GM04503 (cell line): ENCODE results near the gene NAGS.
"Not testable (repeated sequence)": the region's sequence is repeated elsewhere in the genome, so short reads cannot be mapped to it uniquely, and the experiment has no call there.

ENCODE experiments used
- DNase-seq: peaks from one replicate; pipeline ENCODE4 v3.0.0-alpha.2; 2012; ENCODE audit warnings: low read depth

The NAGS gene

DNA sequence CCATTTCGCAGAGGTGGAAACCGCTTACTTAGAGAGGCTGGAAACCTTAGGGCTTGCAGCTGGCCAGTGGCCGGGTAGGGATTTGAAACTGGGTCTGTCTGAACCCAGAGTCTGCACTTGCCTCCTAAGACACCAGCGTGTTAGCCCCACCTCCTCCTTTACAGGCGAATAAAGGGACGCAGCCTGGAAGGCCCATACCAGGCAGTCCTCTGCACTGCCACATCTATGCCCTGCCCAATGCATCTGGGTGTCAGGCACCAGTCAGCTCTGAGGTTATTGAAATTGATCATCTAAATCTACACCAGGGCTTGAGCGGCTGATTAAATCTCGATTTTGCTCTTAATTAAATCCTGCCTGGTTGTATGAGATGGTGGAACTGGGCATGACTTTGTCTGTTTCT, 19.9 kb upstream of the NAGS start:
- no peak for DNase-seq

DNA sequence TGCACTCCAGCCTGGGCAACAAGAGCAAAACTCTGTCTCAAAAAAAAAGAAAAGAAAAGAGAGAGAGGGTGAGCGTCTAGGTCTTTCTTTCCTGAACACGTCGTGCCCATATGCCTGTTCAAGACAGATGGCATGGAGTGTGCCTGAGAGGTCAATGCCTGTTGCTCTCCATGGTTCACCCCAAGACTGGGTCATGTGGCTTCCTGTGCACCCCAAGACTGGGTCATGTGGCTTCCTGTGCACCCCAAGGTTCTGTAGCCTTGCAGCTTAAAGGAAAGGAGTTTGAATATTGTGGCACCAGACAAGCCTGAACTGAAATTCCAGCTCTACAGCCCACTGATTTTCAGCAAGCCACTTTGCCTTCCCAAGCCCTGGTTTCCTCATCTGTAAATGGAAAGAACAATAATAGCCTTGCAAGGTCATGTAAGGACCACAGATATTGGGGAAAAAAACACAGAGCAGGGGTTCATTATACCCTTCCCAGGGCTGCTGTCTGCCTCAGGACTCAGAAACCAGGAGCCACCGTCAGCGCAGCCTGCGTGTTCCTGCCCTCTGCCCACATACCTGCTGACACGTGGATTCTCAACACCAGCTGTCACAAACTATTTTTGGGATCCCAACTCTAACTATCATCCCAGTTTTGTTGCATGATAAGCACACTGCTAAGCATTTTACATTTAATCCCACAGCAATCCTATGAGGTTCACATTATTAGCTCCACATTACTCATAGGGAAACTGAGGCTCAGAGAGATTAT, 18.0 kb upstream of the NAGS start:
- no peak for DNase-seq

DNA sequence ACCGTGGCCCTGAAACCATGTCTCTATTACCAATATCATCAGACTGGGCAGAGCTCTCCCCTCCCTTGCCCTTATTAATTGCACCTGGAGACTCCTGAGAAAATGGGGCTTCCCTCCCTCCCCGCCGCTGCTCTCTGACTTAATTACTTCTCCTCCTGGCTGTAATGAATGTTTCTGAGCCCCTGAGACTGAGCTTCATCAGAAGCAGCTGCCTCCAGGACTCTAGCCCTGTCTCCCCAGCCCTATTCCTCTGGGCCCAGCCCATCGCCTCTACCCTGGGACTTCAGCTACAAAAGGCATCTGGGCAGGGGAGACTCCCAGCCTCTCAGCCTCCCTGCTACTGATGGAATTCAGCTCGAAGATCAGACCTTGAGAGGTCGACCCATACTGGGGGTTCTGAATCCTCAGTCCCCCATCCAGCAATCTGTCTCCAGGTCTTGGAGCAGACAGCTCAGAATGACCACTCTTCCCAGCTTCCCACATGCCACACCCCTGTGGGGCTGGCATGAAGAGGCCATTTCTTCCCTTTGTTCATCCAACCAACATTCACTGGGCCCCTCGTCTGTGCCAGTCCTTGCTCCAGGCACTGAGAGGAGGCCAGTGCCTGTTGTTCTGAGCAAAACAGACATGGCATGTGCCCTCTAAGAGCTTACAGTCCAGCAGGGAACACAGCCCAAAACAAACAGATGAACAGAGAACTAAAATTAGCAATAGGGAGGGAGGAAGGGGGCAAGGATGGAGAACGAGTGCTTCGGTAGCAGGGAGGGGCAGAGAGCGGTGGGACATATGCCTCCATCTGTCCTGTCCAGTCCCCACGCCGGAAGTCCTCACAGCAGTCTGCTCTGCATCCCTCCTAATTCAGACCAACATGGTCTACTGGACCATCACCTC, 17.0 kb upstream of the NAGS start:
- DNase-seq = no peak

DNA sequence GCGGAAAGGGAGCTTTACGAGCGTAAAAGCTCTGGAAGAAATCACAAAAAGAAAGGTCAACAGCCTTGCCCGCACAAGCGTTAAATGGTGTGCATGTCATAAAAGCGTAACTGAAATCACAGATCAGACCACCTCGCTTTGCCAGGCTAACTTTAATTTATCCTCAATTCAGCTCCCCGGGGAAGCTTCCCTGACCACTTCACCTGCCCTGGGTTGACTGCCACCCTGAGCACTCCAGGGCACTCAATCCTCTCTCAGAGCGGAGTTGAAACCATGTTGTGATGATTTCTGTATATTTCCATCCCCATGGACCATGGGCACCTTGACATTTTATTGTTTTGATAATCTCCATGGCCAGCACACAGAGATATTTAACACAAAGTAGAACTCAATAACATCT, 16.1 kb upstream of the NAGS start:
- no peak for DNase-seq

DNA sequence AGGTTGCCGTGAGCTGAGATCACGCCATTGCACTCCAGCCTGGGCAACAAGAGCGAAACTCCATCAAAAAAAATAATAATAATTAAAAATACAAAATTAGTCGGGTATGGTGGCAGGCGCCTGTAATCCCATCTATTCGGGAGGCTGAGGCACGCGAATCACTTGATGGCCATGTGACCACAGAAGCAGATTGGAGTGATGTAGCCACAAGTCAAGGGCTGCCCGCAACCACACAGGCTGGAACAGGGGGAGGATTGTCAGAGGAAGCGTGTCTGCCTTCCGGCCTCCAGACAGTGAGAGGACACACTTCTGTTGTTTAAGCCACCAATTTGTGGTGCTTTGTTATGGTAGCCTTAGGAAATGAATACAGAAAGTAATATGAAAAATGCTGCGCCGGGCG, 11.8 kb upstream of the NAGS start:
- no peak for DNase-seq

DNA sequence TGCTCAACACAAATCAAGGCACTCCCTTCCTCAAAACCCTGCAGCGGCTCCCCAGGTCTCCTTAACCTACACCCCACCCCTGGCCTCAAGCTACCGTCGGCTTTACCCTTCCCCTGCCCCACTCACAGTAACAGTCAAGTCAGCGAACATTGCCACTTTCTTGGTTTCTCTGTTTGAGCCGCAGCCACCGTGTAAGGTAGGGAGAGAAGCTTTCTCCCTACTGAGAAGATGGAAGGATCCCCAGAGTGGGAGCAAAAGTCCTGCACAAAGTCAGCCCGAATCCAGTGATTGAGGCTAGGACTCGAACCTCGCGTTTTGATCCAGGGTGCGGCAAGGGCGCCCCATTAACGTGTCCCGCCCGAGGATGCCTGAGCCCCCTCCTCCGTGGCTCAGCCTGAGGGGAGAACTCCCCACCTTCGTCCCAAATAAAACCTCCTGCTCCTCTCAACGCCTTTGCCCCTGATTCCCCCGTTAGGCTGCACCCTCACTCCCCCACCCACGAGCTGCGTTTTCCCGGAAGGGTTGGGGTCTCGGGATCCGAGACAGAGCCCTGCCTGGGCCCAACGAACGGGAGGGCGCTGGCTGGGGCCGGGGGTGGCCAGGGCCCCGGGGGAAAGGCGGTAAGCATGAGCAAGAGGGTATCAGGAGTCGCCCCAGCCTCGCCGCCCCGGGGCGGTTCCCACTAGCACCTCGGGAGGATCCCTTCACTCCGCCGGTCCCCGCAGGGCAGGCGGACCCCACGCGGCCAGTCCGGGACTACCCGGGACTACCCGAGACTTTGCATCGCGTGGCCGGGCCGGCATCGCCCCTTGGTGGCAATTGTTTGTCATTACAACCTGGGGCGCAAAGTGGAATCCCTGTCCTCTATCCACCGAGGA, 9.9 kb upstream of the NAGS start:
- DNase-seq = no peak

DNA sequence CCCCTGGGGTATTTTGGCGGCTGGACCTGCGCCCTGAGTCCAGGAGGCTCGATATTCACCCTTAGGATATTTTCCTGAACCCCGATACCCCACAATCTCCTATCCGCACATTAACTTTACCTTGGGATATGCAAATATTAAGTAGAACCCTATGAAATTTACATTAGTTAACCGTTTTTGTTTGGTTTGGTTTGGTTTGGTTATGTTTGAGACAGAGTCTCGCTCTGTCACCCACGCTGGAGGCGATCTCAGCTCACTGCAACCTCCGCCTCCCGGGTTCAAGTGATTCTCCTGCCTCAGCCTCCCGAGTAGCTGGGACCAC, 9.3 kb upstream of the NAGS start:
- no peak for DNase-seq

DNA sequence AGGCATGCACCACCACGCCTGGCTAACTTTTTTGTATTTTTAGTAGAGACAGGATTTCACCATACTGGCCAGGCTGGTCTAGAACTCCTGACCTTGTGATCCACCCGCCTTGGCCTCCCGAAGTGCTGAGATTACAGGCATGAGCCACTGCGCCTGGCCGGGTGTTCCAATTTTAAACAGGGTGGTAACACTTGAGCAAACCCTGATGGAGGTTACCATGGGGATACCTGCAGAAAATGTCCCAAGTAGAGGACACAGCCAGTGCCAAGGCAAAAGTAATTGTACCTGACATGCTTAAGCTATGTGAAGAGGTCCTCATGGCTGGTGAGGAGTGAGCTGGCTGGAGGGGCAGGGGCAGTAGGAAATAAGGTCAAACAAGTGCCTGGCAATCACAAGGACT, 7.2 kb upstream of the NAGS start:
- not testable (repeated sequence) for DNase-seq

DNA sequence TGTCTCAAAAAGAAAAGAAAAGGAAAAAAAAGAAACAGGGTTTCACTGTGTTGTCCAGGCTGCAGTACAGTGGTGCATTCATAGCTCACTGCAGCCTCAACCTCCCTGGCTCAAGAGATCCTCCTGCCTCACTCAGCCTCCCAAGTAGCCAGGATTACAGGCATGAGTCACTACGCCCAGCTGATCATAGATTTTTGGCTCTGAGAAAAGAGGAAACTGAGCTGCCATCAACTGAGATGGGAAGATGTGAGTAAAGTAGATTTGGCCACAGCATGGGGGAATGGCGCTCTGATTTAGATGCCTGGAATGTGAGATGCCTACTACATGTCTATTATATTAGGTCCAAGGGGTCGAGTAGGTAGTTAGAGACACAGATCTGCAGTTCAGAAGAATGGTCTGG, 5.9 kb upstream of the NAGS start:
- DNase-seq = no peak

DNA sequence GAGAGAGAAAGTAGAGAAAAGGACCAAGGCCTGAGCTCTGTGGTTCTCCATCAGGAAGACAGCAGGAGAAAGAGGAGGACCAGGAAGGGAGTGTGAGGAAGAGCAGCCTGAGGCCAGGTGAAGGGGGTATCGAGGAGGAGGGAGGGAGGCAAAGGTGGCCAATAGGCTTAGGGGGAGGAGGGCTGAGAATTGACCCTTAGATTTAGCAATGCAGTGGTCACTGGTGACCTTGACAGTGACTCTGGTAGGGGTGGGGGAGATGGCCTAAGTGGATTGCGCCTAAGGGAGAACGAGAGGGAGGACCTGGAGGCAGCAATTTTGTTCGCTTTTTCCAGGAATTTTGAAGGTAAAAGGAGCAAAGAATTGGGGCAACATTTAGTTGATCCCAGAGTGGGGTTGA, 5.4 kb upstream of the NAGS start:
- DNase-seq = no peak

DNA sequence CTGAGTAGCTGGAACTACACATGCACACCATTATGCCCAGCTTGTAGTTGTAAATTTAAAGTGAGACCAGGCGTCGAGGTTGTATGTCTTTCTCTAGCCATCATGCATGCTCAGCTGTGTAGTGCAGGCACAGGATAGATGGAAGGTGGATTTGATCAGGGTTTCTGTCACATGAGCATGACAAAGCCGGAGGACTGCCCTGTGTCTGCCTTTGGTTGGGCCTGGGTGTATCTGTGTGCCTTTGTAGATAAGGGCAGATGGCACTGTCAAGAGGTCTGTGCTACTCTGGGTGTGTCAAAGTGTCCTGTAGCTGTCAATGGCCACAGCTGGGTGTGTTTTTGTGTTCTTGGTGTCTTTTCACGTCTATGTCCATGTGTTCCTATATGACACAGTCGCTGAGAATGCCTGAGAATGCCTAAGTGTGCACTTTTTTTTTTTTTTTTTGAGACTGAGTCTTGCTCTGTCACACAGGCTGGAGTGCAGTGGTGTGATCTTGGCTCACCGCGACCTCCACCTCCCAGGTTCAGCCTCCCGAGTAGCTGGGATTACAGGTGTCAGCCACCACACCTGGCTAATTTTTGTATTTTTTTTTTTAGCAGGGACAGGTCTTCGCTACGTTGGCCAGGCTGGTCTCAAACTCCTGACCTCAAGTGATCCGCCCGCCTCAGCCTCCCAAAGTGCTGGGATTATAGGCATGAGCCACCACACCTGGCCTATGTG, 4.1 kb upstream of the NAGS start:
- no peak for DNase-seq

DNA sequence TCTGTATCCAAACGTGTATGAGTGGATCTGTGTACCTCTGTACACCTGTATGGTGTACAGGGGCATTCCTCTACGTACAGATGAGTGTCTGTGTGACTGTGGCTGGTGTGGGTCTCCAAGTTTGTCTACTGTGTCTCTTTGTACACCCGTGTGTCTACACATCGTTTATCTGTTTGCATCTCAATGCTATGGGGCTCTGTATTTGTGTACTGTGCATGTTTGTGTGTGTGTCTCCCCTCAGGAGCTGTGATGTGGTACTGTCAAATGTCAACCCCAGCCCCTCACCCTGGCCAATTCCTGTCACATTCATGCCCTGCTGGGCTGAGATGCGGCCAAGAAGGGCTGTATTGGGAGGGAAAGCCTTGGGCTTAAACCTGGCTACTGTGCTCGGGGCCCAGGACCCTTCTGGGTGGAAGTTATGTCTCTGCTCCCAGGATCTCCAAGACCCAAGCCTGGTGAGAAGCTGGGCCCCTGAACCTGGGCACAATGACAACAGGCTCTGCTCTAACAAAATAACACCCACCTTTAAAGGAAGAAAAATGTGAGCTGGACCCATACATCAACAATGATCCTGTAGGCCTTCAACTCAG, 3.5 kb upstream of the NAGS start:
- no peak for DNase-seq

DNA sequence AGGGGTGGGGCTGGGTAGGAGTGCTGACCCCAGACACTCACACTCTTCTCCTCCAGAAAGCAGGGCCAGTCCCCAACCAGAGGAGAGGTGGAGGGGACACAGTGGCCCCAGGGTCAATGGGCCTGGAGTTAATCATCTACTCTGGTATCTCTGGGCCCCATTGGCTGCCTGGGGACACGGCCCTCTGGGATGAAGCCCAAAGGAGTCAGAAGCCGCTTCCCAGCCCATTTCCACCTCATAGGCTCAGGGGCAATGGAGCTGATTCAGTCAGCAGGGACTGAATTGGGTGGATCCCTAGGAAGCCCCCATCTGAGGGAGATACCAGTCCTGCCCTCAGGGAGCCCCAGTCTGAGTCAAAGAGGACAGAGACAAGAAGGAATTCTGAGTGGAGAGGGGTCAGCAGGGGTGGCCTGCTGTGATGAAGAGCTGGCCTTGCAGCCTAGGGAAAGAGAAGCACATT, 2.9 kb upstream of the NAGS start:
- no peak for DNase-seq

DNA sequence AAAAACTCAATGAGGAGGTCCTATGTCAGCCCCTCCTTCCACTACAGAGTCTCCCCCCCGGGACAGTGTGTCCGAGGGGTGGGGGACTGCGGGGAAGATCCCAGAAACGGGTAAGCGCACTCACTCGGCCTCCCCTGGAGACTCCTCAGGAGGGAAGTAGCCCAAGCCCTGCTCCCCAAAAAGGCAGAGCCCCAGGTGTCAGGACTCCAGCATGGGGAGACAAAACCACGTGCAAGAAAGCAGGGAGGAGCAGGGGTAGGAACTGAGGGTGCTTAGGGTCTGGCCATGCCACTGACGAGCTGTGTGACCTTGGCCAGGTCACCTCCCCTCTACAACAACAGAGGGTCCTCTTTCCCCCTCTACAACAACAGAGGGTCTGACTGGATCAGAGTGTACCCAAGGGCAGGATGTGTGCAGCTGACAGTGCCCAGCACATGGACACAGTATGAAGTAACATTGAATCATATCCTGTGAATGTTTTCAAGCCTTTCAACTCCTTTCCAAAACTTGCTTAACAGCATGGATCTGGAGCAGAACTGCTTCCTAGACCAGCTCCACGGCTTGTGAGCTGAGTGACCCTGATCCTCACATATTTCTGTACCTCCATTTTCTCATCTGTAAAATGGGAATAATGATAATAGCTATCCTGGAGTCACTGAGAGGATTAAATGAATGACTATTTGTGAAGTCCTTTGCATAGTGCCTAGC, 2.1 kb upstream of the NAGS start:
- peak; percentile 56 for DNase-seq

DNA sequence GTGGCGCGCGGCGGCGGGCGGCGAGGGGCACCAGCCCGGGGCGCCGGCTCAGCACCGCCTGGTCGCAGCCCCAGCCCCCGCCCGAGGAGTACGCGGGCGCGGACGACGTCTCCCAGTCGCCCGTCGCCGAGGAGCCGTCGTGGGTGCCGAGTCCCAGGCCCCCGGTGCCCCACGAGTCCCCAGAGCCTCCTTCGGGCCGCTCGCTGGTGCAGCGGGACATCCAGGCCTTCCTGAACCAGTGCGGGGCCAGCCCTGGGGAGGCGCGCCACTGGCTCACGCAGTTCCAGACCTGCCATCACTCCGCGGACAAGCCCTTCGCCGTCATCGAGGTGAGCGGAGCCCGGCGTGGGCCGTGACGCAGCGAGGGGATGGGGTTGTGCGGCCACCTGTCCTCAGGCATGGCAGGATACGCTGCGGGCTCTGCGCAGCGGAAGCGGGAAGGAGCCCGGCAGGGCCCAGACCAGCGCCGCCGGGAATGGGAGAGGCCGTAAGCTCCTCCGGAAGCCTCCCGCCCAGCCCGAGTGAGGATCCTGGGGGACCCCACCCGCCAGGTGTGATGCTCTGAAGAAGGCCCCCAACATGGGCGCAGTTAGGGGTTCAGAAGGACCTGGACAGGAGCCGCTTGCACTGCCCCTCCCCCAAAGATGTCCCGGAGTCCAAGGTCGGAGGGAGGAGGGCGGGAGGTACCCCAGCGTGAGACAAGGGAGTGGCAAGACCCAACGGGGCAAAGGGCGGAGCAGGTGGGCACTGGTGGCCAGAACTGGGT, 522 bp downstream of the NAGS start:
- no peak for DNase-seq

DNA sequence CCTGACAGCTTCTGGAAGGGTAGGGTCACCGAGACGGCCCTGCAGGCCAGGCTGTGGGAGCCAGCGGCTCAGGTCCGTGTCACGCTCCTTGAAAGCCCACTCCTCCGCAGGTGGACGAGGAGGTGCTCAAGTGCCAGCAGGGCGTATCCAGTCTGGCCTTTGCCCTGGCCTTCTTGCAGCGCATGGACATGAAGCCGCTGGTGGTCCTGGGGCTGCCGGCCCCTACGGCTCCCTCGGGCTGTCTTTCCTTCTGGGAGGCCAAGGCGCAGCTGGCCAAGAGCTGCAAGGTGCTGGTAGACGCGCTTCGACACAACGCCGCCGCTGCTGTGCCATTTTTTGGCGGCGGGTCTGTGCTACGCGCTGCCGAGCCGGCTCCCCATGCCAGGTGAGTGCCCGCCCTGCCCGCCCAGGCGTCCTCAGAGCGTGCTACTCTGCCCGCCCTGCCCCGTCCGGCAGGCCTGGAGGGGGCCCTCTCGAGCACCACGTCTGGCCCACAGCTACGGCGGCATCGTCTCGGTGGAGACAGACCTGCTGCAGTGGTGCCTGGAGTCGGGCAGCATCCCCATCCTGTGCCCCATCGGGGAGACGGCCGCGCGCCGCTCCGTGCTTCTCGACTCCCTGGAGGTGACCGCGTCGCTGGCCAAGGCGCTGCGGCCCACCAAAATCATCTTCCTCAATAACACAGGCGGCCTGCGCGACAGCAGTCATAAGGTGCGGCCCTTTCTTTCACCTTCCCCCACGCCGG, 1.3 kb downstream of the NAGS start:
- no peak for DNase-seq

DNA sequence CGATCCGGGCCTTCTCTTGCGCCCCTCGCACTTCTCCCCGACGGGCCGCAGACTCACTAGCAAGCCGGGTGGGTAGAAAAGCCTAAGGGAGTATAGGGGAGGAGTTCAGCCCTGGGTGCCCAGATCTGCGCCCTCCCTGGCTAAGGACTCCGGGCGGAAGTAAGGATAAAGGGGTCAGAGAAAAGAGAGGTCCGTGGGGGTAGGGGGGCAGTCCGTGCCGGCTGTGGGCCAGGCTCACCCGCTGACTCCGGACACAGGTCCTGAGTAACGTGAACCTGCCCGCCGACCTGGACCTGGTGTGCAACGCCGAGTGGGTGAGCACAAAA, 1.8 kb downstream of the NAGS start:
- no peak for DNase-seq

DNA sequence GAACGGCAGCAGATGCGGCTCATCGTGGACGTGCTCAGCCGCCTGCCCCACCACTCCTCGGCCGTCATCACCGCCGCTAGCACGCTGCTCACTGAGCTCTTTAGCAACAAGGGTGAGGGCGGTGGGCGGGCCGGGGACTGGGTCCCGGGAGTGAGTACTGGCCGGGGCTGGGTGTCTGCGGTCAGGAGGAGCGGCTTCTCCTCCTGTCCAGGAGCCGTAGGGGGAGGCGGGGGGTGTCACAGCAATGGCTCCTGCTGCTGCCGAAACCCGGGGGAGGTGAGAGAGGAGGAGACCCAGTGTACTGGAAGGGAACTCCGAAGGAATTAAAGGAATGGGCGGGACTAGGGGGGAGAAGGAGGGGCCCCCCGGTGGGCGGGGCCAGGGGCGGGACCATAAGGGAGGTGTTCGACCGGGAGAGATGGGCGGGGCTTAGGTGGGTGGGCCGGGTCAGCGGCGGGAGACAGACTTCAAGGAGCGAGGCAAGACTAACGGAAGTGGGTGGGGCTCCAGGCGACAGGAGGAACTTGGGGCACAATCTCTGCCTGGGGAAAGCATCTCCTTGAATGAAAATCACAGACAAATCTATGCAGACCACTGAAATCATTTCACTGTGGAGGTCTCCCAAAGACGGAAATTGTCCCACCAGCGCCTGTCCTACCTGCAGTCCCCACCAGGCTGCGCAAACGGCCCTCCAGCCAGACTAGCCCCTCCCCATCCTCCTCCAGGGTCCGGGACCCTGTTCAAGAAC, 2.4 kb downstream of the NAGS start:
- DNase-seq = peak; percentile 63
